Testis (tissue), 3 donors: ENCODE results near the gene TUBGCP3. TPM values are rescaled to one million over a fixed set of nuclear protein-coding genes. Genes with fewer than 3 reads are reported as not detected.

Experiments used
- DNase-seq: peaks from one replicate; pipeline ENCODE4 v3.0.0-alpha.2; 2019
- H3K27ac ChIP-seq, 2 donors: fragments of 200-600 bp; sonication (generic); one replicate each; pipeline ENCODE4 v1.5.1; 2019
- H3K27me3 ChIP-seq: fragments of 200-600 bp; sonication (generic); one replicate; pipeline ENCODE4 v1.5.1; 2019
- H3K36me3 ChIP-seq: fragments of 200-600 bp; sonication (generic); one replicate; pipeline ENCODE4 v1.5.1; 2017; ENCODE audit warnings: low read depth; ENCODE audit errors: missing control alignments
- H3K4me1 ChIP-seq: fragments of 200-600 bp; sonication (generic); one replicate; pipeline ENCODE4 v1.5.1; 2019
- H3K4me3 ChIP-seq, 2 donors: fragments of 200-600 bp; sonication (generic); one replicate each; pipeline ENCODE4 v1.5.1; 2017 to 2019
- H3K9me3 ChIP-seq: fragments of 200-600 bp; sonication (generic); one replicate; pipeline ENCODE4 v1.5.1; 2017
- POLR2A ChIP-seq: fragments of 450-650 bp; IDR thresholded peaks from one replicate; pipeline ENCODE4 v1.6.1; 2017; ENCODE audit warnings: antibody characterized with exemption, mild to moderate bottlenecking, moderate library complexity
- WGBS, 2 donors: methylation state at CpG; one replicate each; pipeline ENCODE4 v1.1.5; 2018; 5-methylcytosine and 5-hydroxymethylcytosine counted together
- intact Hi-C: fragments of 100-400 bp; cut with DNase I; formaldehyde crosslinking; loops from one replicate; pipeline ENCODE4 v1.15.1; 2023; ENCODE audit warnings: low total_unique reads
- polyA plus RNA-seq: library from polyadenylated mRNA; stranded (reverse); fragments of 350-450 nt; fragmentation: Illumina TruSeq; extraction: RNeasy Lipid Tissue Mini Kit (QIAGEN cat#74804); gene quantifications from one replicate; pipeline ENCODE4 v1.2.3, GENCODE V29; 2014; ENCODE audit warnings: low read depth, low replicate concordance; ENCODE audit not compliant: insufficient read depth
- total RNA-seq, 2 donors: library from RNA; depleted of rRNA; stranded (reverse); fragments of >200 nt; gene quantifications; one replicate each; pipeline ENCODE4 v1.2.3, GENCODE V29; 2016
- TF ChIP-seq, protein P1 (sequence below), 3 experiments: fragments of 450-650 bp in 2 of 3; fragments of 200-600 bp in 1 of 3; sonication (generic) in 1 of 3; IDR thresholded peaks; one replicate each; pipeline ENCODE4 v1.5.1; 2016 to 2019; ENCODE audit warnings: antibody characterized with exemption in 3 of 3, mild to moderate bottlenecking in 2 of 3, moderate library complexity in 1 of 3

Gene TUBGCP3
- total and polyA plus RNA-seq, 3 donors from 2014 or later, result 42.4 to 53.1 (median 53.1) TPM

DNA sequence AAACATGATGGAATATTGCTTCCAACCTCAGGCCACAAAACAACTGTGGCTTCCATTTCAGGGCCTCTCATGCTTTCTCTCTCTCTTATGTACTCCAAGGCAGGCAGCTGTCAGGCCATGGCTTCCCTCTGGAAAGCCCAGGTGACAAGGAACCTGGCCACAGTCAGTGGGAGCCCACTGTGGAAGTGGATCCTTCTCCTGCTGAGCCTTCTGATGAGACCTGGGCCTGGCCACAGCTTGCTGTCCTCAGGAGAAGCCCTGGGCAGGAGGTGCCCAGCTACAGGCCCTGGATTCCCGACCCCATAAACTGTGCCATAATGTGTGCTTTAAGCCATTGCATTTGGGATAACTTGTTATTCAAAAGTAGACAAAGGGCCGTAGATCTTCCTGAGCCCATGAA lies 140.6 kb downstream of the TUBGCP3 start:
- Histone ChIP-seq H3K4me3 (no peak overlapping the region), H3K9me3 (no peaks in the 10 kb centered on the region), H3K27ac (no peak overlapping the region), H3K27me3 (no peaks in the 10 kb centered on the region), H3K36me3 (no peaks in the 10 kb centered on the region), H3K4me1 (no peaks in the 10 kb centered on the region)
- intact Hi-C loops, result loop anchor here (5.0 kb wide), 1 partner anchor 975 kb away; no protein-coding TSS in a partner anchor
- TF ChIP-seq POLR2A, result no peak
- TF ChIP-seq, protein P1, sequence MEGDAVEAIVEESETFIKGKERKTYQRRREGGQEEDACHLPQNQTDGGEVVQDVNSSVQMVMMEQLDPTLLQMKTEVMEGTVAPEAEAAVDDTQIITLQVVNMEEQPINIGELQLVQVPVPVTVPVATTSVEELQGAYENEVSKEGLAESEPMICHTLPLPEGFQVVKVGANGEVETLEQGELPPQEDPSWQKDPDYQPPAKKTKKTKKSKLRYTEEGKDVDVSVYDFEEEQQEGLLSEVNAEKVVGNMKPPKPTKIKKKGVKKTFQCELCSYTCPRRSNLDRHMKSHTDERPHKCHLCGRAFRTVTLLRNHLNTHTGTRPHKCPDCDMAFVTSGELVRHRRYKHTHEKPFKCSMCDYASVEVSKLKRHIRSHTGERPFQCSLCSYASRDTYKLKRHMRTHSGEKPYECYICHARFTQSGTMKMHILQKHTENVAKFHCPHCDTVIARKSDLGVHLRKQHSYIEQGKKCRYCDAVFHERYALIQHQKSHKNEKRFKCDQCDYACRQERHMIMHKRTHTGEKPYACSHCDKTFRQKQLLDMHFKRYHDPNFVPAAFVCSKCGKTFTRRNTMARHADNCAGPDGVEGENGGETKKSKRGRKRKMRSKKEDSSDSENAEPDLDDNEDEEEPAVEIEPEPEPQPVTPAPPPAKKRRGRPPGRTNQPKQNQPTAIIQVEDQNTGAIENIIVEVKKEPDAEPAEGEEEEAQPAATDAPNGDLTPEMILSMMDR (IDR thresholded peaks at IDR 0.05), result no peak
- WGBS, 2 donors, result 81 to 100% methylated on average over 2 of the region's 2 CpGs
- no peak for DNase-seq

DNA sequence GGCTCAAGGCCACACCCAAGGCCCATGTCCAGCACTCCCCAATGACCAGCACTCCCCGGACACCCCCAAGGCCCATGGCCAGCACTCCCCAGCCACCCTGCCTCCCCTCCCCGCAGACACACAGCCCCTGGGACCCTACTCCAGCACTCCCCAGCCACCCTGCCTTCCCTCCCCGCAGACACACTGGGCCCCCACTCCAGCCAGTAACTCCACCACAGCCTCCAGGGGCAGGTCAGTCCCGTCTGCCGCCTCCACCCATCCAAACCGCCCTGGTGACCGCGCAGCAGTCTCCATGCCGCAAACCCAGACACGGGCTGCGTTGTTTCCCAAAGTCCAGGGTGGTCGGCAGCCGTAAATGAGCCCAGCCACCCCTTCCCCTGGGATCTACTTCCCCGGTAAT lies 141.1 kb downstream of the TUBGCP3 start:
- Histone ChIP-seq H3K4me1 (no peaks in the 10 kb centered on the region), H3K4me3 (no peak overlapping the region), H3K27ac (no peak overlapping the region), H3K27me3 (no peaks in the 10 kb centered on the region), H3K36me3 (no peaks in the 10 kb centered on the region), H3K9me3 (no peaks in the 10 kb centered on the region)
- intact Hi-C loops, result loop anchor here (5.0 kb wide), 1 partner anchor 975 kb away; no protein-coding TSS in a partner anchor
- TF ChIP-seq POLR2A, result no peak
- TF ChIP-seq, protein P1 (IDR thresholded peaks at IDR 0.05), result no peak
- WGBS, 2 donors, result 78 to 79% methylated on average over 13 to 14 of the region's 14 CpGs
- no peak for DNase-seq

DNA sequence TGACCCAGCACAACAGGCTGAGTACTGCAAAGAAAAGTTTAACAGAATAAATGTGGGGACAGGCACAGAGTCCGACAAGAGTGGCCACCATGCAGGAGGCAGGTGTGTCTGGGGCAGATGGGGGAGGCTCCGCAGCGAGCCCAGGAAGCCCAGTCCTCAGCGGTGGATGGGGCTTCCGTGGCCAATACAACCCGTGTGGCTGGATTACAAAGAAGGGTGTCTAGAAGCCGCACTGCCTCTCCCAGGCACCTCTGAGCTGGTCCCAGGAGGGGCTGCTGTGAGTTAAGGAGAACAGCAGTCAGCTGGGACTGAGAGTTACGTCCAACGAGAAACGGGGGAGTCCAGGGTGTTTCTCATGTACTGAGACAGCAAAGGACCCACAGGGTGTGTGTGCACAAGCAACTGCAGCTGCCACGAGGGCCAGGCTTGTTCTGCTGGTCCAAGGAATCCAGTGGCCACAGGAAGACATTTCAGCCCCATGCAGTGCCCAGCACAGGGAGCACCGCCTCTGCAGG lies 141.5 kb downstream of the TUBGCP3 start:
- 65 to 72% methylated on average over 2 to 11 of the region's 12 CpGs for WGBS, 2 donors
- no peaks in the 10 kb centered on the region for H3K27me3 ChIP-seq
- no peak for DNase-seq

DNA sequence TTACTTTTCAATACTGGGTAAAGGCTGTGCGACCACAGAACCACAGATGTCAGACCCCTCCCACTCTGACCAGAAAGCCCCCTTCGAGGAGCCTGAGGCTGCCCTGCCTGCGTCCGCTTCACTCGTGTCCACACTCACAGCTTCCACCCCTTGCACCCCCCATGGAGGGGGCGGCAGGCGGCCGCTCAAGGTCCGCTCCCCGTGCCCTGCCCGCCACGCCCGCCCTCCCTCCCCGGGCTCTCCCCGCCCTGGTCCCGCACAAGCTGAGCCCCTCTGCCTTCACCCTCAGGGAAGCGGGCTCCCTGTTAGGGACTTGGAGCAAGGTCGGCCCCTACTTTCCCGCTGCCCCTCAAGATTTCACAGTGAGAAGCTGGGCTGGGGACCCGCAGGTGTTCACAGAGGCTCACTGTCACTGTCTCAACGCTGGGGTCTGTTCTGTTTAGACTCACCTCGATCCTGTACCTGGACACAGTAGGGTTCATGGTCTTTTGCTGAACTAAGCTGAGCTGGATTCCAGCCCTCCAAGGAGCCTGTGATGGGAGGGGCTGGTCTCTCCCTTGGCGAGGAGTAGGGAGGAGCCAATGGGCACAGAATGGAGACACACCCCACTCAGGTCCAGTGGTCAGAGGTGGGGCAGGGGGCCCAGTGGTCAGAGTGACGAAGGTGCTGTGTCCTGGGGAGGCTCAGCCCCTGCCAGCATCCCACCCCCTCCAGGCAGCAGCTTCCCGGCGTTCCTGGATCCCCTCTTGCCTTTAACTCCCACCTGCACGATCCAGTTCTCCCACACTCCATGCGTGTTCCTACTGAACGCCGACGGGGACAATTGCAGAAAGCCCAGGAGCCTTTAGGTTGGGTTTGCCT lies 142.3 kb downstream of the TUBGCP3 start:
- H3K4me1 ChIP-seq, result no peaks in the 10 kb centered on the region
- TF ChIP-seq, protein P1 (IDR thresholded peaks at IDR 0.05), result no peak
- TF ChIP-seq POLR2A, result no peak
- H3K27ac ChIP-seq, result no peak overlapping the region
- DNase-seq, result no peak
- no peaks in the 10 kb centered on the region for H3K36me3 ChIP-seq
- H3K27me3 ChIP-seq, result no peaks in the 10 kb centered on the region
- no peaks in the 10 kb centered on the region for H3K9me3 ChIP-seq
- H3K4me3 ChIP-seq, result no peak overlapping the region
- intact Hi-C loops, result loop anchor here (5.0 kb wide), 1 partner anchor 973 kb away; no protein-coding TSS in a partner anchor
- 64 to 73% methylated on average over 21 to 31 of the region's 31 CpGs for WGBS, 2 donors

More for the DNA sequence above, 141.5 kb downstream of the TUBGCP3 start:
- H3K9me3 ChIP-seq, result no peaks in the 10 kb centered on the region
- intact Hi-C loops, result loop anchor here (5.0 kb wide), 1 partner anchor 974 kb away; no protein-coding TSS in a partner anchor
- no peaks in the 10 kb centered on the region for H3K36me3 ChIP-seq
- no peaks in the 10 kb centered on the region for H3K4me1 ChIP-seq
- no peak for TF ChIP-seq POLR2A
- TF ChIP-seq, protein P1 (IDR thresholded peaks at IDR 0.05), result no peak
- H3K4me3 ChIP-seq, result no peak overlapping the region
- H3K27ac ChIP-seq, result no peak overlapping the region
